Left lung (tissue), 10 donors: ENCODE measurements around the gene ADAMTSL1. TPM values are rescaled to one million over a fixed set of nuclear protein-coding genes. Genes with fewer than 3 reads are reported as not detected.
A peak's percentile ranks its signal among the peaks of the same experiment; 100 is the strongest.

ENCODE experiments used
- ATAC-seq: fragments of 200-7000 bp; cut with Tn5 transposase; one replicate; pipeline ENCODE4 v1.9.1; 2020; ENCODE audit warnings: moderate library complexity
- DNase-seq, 4 donors: peaks; one replicate each; pipeline ENCODE4 v3.0.0-alpha.2; 2013 to 2020
- H3K27ac ChIP-seq, 2 donors: fragments of 200-600 bp; sonication (generic) in 1 of 2; one replicate each; pipeline versions ENCODE4 v1.5.0 to v1.8.0; 2020 to 2021
- H3K27me3 ChIP-seq, 2 donors: fragments of 200-600 bp; sonication (generic) in 1 of 2; one replicate each; pipeline versions ENCODE4 v1.5.0 to v1.8.0; 2020 to 2021
- H3K36me3 ChIP-seq, 2 donors: fragments of 200-600 bp; sonication (generic) in 1 of 2; one replicate each; pipeline versions ENCODE4 v1.5.0 to v1.8.0; 2020 to 2021
- H3K4me1 ChIP-seq, 2 donors: fragments of 200-600 bp; one replicate each; pipeline ENCODE4 v1.8.0; 2021
- H3K4me3 ChIP-seq, 2 donors: fragments of 200-600 bp; sonication (generic) in 1 of 2; one replicate each; pipeline versions ENCODE4 v1.5.0 to v1.8.0; 2020 to 2021; ENCODE audit warnings: mild to moderate bottlenecking in 1 of 2
- H3K9me3 ChIP-seq, 2 donors: fragments of 200-600 bp; sonication (generic) in 1 of 2; one replicate each; pipeline versions ENCODE4 v1.5.0 to v1.8.0; 2020 to 2021
- CTCF ChIP-seq, 2 donors: fragments of 200-600 bp; sonication (generic) in 1 of 2; IDR thresholded peaks; one replicate each; pipeline versions ENCODE4 v1.5.0 to v1.8.0; 2021; ENCODE audit warnings: antibody characterized with exemption in 2 of 2
- intact Hi-C, 2 donors: fragments of 100-400 bp; cut with DNase I; formaldehyde crosslinking; loops; one replicate each; pipeline versions ENCODE4 v1.11.2 to v1.14.2; 2022
- polyA plus RNA-seq, 6 donors: library from polyadenylated mRNA; unstranded; fragments of 120-200 nt; gene quantifications; one replicate each; pipeline ENCODE4 v1.2.1, GENCODE V29; 2013; ENCODE audit not compliant: insufficient read length in 6 of 6
- total RNA-seq, 2 donors: library from RNA; stranded (reverse); fragmentation: NEBNext Ultra II Directional; extraction: Animal tissue kit (Norgen Biotek cat#: 25700); gene quantifications; one replicate each; pipeline ENCODE4 v1.2.1, GENCODE V29; 2021
- donor health status: DM: no; HTN: yes; CAD: no.
- donor health status: DM: no; HTN: no; CAD: no.

ADAMTSL1 gene
- total and polyA plus RNA-seq, 8 donors: 3.0 to 28.1 (median 17.9) TPM

- no peak overlapping the region for H3K27ac ChIP-seq
- H3K4me3 ChIP-seq: no peak overlapping the region
- intact Hi-C loops: no loop called here
- H3K36me3 ChIP-seq: no peaks in the 10 kb centered on the region
- no peak for ATAC-seq
- no peak for TF ChIP-seq CTCF (IDR thresholded peaks at IDR 0.05)
- H3K27me3 ChIP-seq: no peaks in the 10 kb centered on the region
- no peaks in the 10 kb centered on the region for H3K9me3 ChIP-seq
- no peak for DNase-seq
- no peaks in the 10 kb centered on the region for H3K4me1 ChIP-seq
Observed at GRCh38 chr9:18623221-18624079, 149.5 kb downstream of the ADAMTSL1 start.

- H3K36me3 ChIP-seq: no peaks in the 10 kb centered on the region
- no peaks in the 10 kb centered on the region for H3K4me1 ChIP-seq
- no peak overlapping the region for H3K27ac ChIP-seq
- no peak for DNase-seq
- intact Hi-C loops: no loop called here
- TF ChIP-seq CTCF (IDR thresholded peaks at IDR 0.05): no peak
- ATAC-seq: no peak
- no peaks in the 10 kb centered on the region for H3K27me3 ChIP-seq
- no peaks in the 10 kb centered on the region for H3K9me3 ChIP-seq
- no peak overlapping the region for H3K4me3 ChIP-seq
Observed at GRCh38 chr9:18626046-18626698, 152.2 kb downstream of the ADAMTSL1 start.

- peaks cover 0 to 8% of the 10 kb centered on the region in 2 donors for H3K4me1 ChIP-seq
- intact Hi-C loops: no loop called here
- no peaks in the 10 kb centered on the region for H3K9me3 ChIP-seq
- ATAC-seq (no peak), DNase-seq (no peak)
- no peak overlapping the region for H3K4me3 ChIP-seq
- H3K36me3 ChIP-seq: no peaks in the 10 kb centered on the region
- TF ChIP-seq CTCF (IDR thresholded peaks at IDR 0.05): no peak
- no peak overlapping the region for H3K27ac ChIP-seq
- no peaks in the 10 kb centered on the region for H3K27me3 ChIP-seq
Observed at GRCh38 chr9:18629136-18629535, 155.2 kb downstream of the ADAMTSL1 start.

DNA sequence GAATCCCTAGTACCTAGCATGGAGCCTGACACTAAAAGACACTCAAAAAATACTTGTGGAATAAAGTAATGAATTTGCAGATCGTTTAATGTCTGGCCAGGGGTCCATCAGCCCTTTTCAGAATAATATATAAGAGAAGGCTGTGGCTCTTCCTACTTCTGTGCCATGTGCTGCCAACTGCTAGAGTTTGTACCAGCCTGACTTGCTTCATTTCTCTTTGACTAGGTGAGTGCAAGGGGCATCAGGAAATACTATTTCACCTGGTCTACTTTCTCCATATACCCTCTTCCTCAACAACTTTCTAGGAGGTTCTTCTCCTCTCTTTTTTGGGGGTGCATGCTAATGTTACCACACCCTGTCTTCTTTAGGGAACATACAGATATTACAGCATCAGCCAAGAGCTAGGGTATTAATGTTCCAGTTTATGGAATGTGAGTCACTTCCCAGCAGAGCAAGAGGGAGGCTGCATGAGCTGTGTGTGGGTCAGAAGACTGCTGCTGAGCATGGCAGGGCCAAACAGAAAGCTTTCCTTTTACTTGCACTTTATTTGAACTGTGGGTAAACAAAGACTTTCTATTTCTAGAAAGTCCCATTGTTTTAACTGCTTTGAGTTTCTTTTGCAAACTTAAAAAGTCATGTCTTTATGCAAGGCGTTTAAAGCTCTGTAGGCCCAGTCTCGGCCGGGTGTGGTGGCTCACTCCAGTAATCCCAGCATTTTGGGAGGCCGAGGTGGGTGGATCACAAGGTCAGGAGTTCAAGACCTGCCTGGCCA lies 158.9 kb downstream of the ADAMTSL1 start:
- ATAC-seq (peak; percentile 88), DNase-seq (peak in 1 of 4 donors; percentile 12)
- peaks cover 0 to 8% of the 10 kb centered on the region in 2 donors for H3K4me1 ChIP-seq
- intact Hi-C loops: no loop called here
- H3K9me3 ChIP-seq: no peaks in the 10 kb centered on the region
- no peak overlapping the region for H3K4me3 ChIP-seq
- TF ChIP-seq CTCF (IDR thresholded peaks at IDR 0.05): no peak
- no peaks in the 10 kb centered on the region for H3K36me3 ChIP-seq
- no peaks in the 10 kb centered on the region for H3K27me3 ChIP-seq
- peak overlapping the region; percentile 4 to 14 for H3K27ac ChIP-seq

GRCh38 chr9:18636781-18637180 lies 162.8 kb downstream of the ADAMTSL1 start:
- Histone ChIP-seq H3K4me1 (peaks cover 0 to 8% of the 10 kb centered on the region in 2 donors), H3K27me3 (no peaks in the 10 kb centered on the region), H3K27ac (no peak overlapping the region), H3K36me3 (no peaks in the 10 kb centered on the region), H3K9me3 (no peaks in the 10 kb centered on the region), H3K4me3 (no peak overlapping the region)
- ATAC-seq (no peak), DNase-seq (no peak)
- intact Hi-C loops: no loop called here
- no peak for TF ChIP-seq CTCF (IDR thresholded peaks at IDR 0.05)
